Panc1 (cell line): Measurements from ENCODE around the gene CRYBG1. TPM values are rescaled to one million over a fixed set of nuclear protein-coding genes. Genes with fewer than 3 reads are reported as not detected.

Source experiments
- ATAC-seq: fragments of 200-7000 bp; cut with Tn5 transposase; 2 replicates; pipeline ENCODE4 v1.9.1; 2020; ENCODE audit warnings: mild to moderate bottlenecking, moderate library complexity
- BruUV-seq: library from RNA; stranded (reverse); fragments of 400-500 nt; replicated peaks from 2 replicates; lab custom pipeline; 2021; lab: Mats Ljungman, UMichigan
- CTCF ChIA-PET: fragments of 300-600 bp; sonication (Branson Sonifier 250); formaldehyde crosslinking; loops from one replicate; lab custom pipeline; 2022; ENCODE audit warnings: antibody characterized with exemption; lab: Charles Lee
- POLR2A ChIA-PET: fragments of 300-600 bp; sonication (Branson Sonifier 250); formaldehyde crosslinking; loops from one replicate; lab custom pipeline; 2022; ENCODE audit warnings: antibody characterized with exemption; lab: Charles Lee
- DNase-seq: peaks from one replicate; pipeline ENCODE4 v3.0.0-alpha.2; 2010; ENCODE audit warnings: low read depth, low spot score
- H3K27ac ChIP-seq: 2 replicates; pipeline ENCODE4 v1.5.1; 2011; ENCODE audit warnings: mild to moderate bottlenecking, low read length, inconsistent platforms
- H3K27me3 ChIP-seq: fragments of 200-500 bp; sonication (Bioruptor generic); 2 replicates; pipeline ENCODE4 v1.6.0; 2014; ENCODE audit warnings: low read length, inconsistent platforms; ENCODE audit not compliant: control insufficient read depth, insufficient read depth
- H3K36me3 ChIP-seq: fragments of 200-500 bp; sonication (Bioruptor generic); 2 replicates; pipeline ENCODE4 v1.5.1; 2014; ENCODE audit warnings: inconsistent platforms, mild to moderate bottlenecking, low read length, moderate library complexity; ENCODE audit not compliant: control insufficient read depth, insufficient read depth
- H3K4me1 ChIP-seq: 2 replicates; pipeline ENCODE4 v1.5.1; 2011; ENCODE audit warnings: inconsistent platforms, mild to moderate bottlenecking, low read length, moderate library complexity; ENCODE audit not compliant: control insufficient read depth, insufficient read depth
- H3K4me3 ChIP-seq, 2 experiments: 2 replicates each; pipeline ENCODE4 v1.5.1; 2011 to 2012; ENCODE audit warnings: low read depth in 2 of 2, low read length in 2 of 2, mild to moderate bottlenecking in 2 of 2, inconsistent platforms in 1 of 2, moderate library complexity in 1 of 2
- H3K9me3 ChIP-seq: fragments of 200-500 bp; sonication (Bioruptor generic); 2 replicates; pipeline ENCODE4 v1.5.1; 2014; ENCODE audit warnings: low read depth, mild to moderate bottlenecking, inconsistent platforms, low read length, moderate library complexity; ENCODE audit not compliant: control insufficient read depth, insufficient read depth
- CTCF ChIP-seq: fragments of 450-650 bp; IDR thresholded peaks from 2 replicates; pipeline ENCODE4 v1.5.1; 2017; ENCODE audit warnings: mild to moderate bottlenecking
- POLR2AphosphoS5 ChIP-seq: IDR thresholded peaks from 2 replicates; pipeline ENCODE4 v1.6.1; 2012; ENCODE audit warnings: mild to moderate bottlenecking, low read depth, low read length, moderate library complexity
- REST ChIP-seq, 2 experiments: IDR thresholded peaks; 2 replicates each; pipeline ENCODE4 v1.6.1; 2011 to 2012; ENCODE audit warnings: low read depth in 2 of 2, control low read depth in 1 of 2, low read length in 1 of 2, mild to moderate bottlenecking in 1 of 2, moderate library complexity in 1 of 2; ENCODE audit not compliant: insufficient read depth in 1 of 2
- SIN3A ChIP-seq: IDR thresholded peaks from 2 replicates; pipeline ENCODE4 v1.6.1; 2012; ENCODE audit warnings: low read depth, mild to moderate bottlenecking, low read length, moderate library complexity, borderline replicate concordance; ENCODE audit not compliant: insufficient read depth
- TCF7L2 ChIP-seq: IDR thresholded peaks from 2 replicates; pipeline ENCODE4 v1.6.1; 2011; ENCODE audit warnings: mild to moderate bottlenecking, low read depth, low read length, inconsistent platforms
- in situ Hi-C: cut with HindIII; loops from 2 replicates; pipeline ENCODE4 v1.10.0; 2016; ENCODE audit warnings: low sequenced_read_pairs, low pct_unique_long_range_greater_than_20kb
- intact Hi-C: fragments of 100-400 bp; cut with micrococcal nuclease; formaldehyde crosslinking; loops from one replicate; pipeline ENCODE4 v1.10.0; 2022; ENCODE audit not compliant: unreplicated experiment
- total RNA-seq: library from RNA; stranded (reverse); gene quantifications from one replicate; pipeline ENCODE4 v1.2.1, GENCODE V29; 2021; ENCODE audit not compliant: unreplicated experiment

Gene CRYBG1
- total RNA-seq, 1 experiment from 2014 or later: 32.3 TPM

- ChIA-PET CTCF (no interaction called here), POLR2A (no interaction called here)
- DNase-seq (no peak), ATAC-seq (no peak)
- H3K4me1 ChIP-seq: no peaks in the 10 kb centered on the region
- BruUV-seq: no TSS peak
- no peaks in the 10 kb centered on the region for H3K36me3 ChIP-seq
- intact Hi-C loops: no loop called here
- no peaks in the 10 kb centered on the region for H3K9me3 ChIP-seq
- no peak for TF ChIP-seq TCF7L2
- TF ChIP-seq CTCF: no peak
- TF ChIP-seq SIN3A: no peak
- no peak for TF ChIP-seq REST (IDR thresholded peaks at IDR 0.05; ENCODE audit: insufficient read depth in 1 of 2, low read depth in 2 of 2, low read length in 1 of 2)
- TF ChIP-seq POLR2AphosphoS5: no peak
- no peak overlapping the region for H3K4me3 ChIP-seq
- H3K27me3 ChIP-seq: no peaks in the 10 kb centered on the region
- in situ Hi-C loops: no loop called here
- no peak overlapping the region for H3K27ac ChIP-seq
Measured at GRCh38 chr6:106599440-106599839, 238.9 kb downstream of the CRYBG1 start.

- Histone ChIP-seq H3K9me3 (no peaks in the 10 kb centered on the region), H3K4me1 (no peaks in the 10 kb centered on the region), H3K27me3 (no peaks in the 10 kb centered on the region), H3K4me3 (no peak overlapping the region), H3K36me3 (no peaks in the 10 kb centered on the region), H3K27ac (no peak overlapping the region)
- BruUV-seq: no TSS peak
- in situ Hi-C loops: no loop called here
- no peak for ATAC-seq
- POLR2A ChIA-PET: no interaction called here
- no peak for TF ChIP-seq REST (IDR thresholded peaks at IDR 0.05; ENCODE audit: insufficient read depth in 1 of 2, low read depth in 2 of 2, low read length in 1 of 2)
- no peak for TF ChIP-seq POLR2AphosphoS5
- TF ChIP-seq SIN3A: no peak
- no peak for TF ChIP-seq TCF7L2
- no peak for TF ChIP-seq CTCF
- intact Hi-C loops: no loop called here
- no peak for DNase-seq
- CTCF ChIA-PET: no interaction called here
Measured at GRCh38 chr6:106600329-106600728, 239.8 kb downstream of the CRYBG1 start.
